ENCODE data around the gene CCR1. TPM values are rescaled to one million over a fixed set of nuclear protein-coding genes. Genes with fewer than 3 reads are reported as not detected.
"Not testable (repeated sequence)": the region's sequence is repeated elsewhere in the genome, so short reads cannot be mapped to it uniquely, and the experiment has no call there.

CCR1 gene
- total RNA-seq, 1 donor from 2014 or later, result 47.4 TPM

DNA sequence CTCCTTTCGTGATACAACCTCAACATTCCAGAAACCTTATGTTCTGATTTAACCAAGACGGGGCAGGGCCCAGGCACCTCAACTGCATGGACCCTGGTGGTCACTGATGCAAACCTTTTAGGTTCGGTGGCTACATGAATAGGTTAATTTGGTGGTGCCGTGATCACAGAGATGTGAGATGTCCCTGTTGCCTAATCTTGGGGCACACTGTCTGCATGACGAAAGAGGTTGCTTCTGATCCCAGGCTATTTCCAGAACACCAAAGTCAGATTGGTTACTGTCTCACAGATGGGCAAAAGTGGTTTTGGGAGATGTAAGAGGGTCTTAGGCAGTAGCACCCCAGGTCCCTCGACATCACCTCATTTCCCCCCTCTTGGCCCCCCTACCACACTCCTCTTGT, 4.0 kb upstream of the CCR1 start:
- Histone ChIP-seq H3K4me1 (peaks cover 55% of the 10 kb centered on the region), H3K27ac (no peak overlapping the region), H3K27me3 (ENCODE audit: low read depth) (no peaks in the 10 kb centered on the region), H3K9me3 (no peaks in the 10 kb centered on the region), H3K4me3 (no peak overlapping the region), H3K36me3 (no peaks in the 10 kb centered on the region)
- TF ChIP-seq, protein P1, sequence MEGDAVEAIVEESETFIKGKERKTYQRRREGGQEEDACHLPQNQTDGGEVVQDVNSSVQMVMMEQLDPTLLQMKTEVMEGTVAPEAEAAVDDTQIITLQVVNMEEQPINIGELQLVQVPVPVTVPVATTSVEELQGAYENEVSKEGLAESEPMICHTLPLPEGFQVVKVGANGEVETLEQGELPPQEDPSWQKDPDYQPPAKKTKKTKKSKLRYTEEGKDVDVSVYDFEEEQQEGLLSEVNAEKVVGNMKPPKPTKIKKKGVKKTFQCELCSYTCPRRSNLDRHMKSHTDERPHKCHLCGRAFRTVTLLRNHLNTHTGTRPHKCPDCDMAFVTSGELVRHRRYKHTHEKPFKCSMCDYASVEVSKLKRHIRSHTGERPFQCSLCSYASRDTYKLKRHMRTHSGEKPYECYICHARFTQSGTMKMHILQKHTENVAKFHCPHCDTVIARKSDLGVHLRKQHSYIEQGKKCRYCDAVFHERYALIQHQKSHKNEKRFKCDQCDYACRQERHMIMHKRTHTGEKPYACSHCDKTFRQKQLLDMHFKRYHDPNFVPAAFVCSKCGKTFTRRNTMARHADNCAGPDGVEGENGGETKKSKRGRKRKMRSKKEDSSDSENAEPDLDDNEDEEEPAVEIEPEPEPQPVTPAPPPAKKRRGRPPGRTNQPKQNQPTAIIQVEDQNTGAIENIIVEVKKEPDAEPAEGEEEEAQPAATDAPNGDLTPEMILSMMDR (IDR thresholded peaks at IDR 0.05), result no peak
- DNase-seq (no peak), ATAC-seq (no peak)
- intact Hi-C loops (cut with DNase I), result no loop called here

DNA sequence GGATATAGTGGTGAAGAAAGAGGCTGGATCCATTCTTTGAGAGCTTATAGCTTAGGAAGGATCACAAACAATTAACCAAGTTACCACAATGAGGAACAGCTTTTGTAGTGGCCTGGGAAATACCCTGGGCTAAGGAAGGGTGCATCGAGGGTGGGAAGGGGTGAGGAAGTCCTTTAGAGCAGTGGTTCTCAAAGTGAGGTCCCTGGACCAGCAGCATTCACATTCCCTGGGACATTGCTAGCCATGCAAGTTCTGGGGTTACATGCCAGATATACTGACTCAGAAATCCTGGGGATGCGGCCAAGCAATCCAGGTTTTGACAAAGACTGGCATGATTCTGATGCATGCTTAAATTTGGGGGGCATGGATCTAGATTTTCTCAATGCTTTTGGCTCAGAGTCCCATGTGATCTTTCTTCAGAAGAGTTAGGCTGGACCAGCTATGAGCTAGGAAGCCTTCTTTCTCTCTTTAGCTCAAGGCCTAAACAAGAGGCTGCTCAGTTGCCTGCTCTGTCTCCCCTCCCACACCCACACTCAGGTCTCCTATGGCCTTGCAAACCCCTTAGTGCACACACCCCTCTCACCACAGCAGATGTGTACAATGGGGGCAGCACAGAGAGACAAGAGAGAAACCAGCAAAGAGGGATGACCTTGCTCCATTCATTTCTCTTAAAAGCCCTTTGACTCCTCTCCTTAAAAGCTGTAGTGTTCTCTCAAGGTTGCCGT, 1.8 kb upstream of the CCR1 start:
- H3K27me3 ChIP-seq (ENCODE audit: low read depth), result no peaks in the 10 kb centered on the region
- H3K4me1 ChIP-seq, result peaks cover 46% of the 10 kb centered on the region
- DNase-seq, result no peak
- peak in 1 of 2 donors; percentile 13 for ATAC-seq
- no peaks in the 10 kb centered on the region for H3K9me3 ChIP-seq
- no peak overlapping the region for H3K4me3 ChIP-seq
- TF ChIP-seq, protein P1 (IDR thresholded peaks at IDR 0.05), result no peak
- intact Hi-C loops (cut with DNase I), result no loop called here
- no peaks in the 10 kb centered on the region for H3K36me3 ChIP-seq
- H3K27ac ChIP-seq, result no peak overlapping the region

DNA sequence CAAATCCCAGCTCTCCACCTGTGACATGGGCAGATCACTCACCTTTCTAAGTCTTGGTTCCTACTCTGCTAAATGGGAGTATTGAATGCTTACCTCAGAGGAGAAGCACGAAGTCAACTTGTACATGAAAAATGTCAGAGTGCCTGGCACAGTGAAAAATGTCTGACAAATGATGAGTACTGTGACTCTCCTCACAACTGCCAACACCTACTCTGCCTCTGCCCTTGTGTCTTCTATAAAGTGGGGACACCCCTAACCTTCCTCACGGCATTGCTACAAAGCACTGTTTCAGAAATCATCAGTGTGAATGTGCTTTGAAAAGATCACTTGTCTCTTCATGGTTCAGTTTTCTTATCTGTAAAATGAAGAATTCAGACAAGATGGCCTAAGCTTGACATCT, 940 bp upstream of the CCR1 start:
- intact Hi-C loops (cut with DNase I), result no loop called here
- peaks cover 38% of the 10 kb centered on the region for H3K4me1 ChIP-seq
- TF ChIP-seq, protein P1 (IDR thresholded peaks at IDR 0.05), result no peak
- H3K4me3 ChIP-seq, result no peak overlapping the region
- H3K27ac ChIP-seq, result no peak overlapping the region
- no peaks in the 10 kb centered on the region for H3K36me3 ChIP-seq
- ATAC-seq, result no peak
- H3K9me3 ChIP-seq, result no peaks in the 10 kb centered on the region
- no peak for DNase-seq
- H3K27me3 ChIP-seq (ENCODE audit: low read depth), result no peaks in the 10 kb centered on the region

DNA sequence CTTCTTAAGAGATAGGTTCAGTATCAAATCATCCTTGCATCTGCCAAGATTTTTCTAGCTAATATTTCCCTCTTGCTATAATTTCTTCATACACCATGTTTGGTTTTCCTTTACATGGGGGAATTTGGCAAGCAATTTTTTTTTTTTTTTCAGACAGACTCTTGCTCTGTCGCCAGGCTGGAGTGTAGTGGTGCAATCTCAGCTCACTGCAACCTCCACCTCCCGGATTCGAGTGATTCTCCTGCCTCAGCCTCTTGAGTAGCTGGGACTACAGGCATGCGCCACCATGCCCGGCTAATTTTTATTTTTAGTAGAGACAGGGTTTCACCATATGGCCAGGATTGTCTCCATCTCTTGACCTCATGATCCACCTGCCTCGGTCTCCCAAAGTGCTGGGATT, 599 bp downstream of the CCR1 start:
- H3K36me3 ChIP-seq, result peaks cover 10% of the 10 kb centered on the region
- H3K9me3 ChIP-seq; ATAC-seq; intact Hi-C loops (cut with DNase I); H3K27me3 ChIP-seq (ENCODE audit: low read depth); DNase-seq: not testable (repeated sequence)
- peaks cover 26% of the 10 kb centered on the region for H3K4me1 ChIP-seq
- peak overlapping the region; percentile 50 for H3K4me3 ChIP-seq
- peak overlapping the region; percentile 69 for H3K27ac ChIP-seq

DNA sequence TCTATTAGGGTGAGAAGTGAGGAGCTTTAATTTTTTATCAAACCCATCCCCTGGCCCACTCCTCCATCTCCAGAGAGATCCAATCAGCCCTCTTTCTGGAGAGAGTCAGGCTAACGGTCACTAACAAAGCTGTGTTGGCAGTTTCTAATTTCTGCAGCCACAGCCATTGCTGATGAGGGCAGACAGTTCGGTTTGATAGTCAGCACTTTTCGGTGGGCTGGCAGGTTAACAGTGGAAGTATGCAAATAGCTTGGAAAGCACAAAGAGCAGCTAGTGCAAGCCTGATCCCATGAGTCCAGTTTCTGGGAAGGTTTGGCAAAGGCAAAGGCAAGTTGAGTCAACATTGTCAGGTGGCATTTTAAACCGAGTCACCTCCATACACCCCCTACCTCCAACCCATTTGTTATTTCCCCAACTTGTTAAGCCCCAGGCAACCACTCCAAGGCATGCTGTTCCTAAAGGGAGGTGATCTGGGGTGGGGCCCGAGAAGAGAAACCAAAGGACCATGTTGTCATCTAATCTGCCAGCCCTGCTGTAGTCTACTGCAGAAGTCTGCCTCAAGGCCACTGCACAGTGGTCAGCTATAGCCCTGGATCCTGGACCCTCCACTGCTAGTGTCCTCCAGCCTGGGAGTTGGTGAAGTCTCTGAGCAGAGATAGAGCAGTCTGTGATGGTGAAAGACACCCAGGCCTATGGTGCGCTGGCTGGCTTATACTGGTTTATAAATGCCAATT, 1.7 kb downstream of the CCR1 start:
- ATAC-seq (peak in 1 of 2 donors; percentile 3), DNase-seq (no peak)
- Histone ChIP-seq H3K36me3 (peaks cover 10% of the 10 kb centered on the region), H3K4me3 (peak overlapping the region; percentile 50), H3K9me3 (no peaks in the 10 kb centered on the region), H3K27ac (peak overlapping the region; percentile 69), H3K27me3 (ENCODE audit: low read depth) (no peaks in the 10 kb centered on the region), H3K4me1 (peaks cover 26% of the 10 kb centered on the region)
- intact Hi-C loops (cut with DNase I), result no loop called here
- TF ChIP-seq, protein P1 (IDR thresholded peaks at IDR 0.05), result no peak

All from lower lobe of right lung (tissue), 2 donors.